A549 (cell line): Measurements from ENCODE around the gene KRTAP4-8.
A peak's percentile ranks its signal among the peaks of the same experiment; 100 is the strongest.

Source experiments
- BHLHE40 ChIP-seq: IDR thresholded peaks from 2 replicates; pipeline ENCODE4 v1.6.1; 2012; ENCODE audit warnings: low read depth, low read length, inconsistent platforms
- CEBPB ChIP-seq, 2 experiments: fragments of >200 bp in 1 of 2; sonication (Bioruptor Twin) in 1 of 2; formaldehyde crosslinking in 1 of 2; IDR thresholded peaks; 2 replicates each; pipeline ENCODE4 v1.6.1; 2012 to 2016
- EP300 ChIP-seq, 2 experiments: fragments of >200 bp; sonication (Bioruptor Twin); formaldehyde crosslinking; IDR thresholded peaks; 2 replicates in 1 of 2; 3 replicates in 1 of 2; pipeline ENCODE4 v1.6.1; 2016 to 2017
- FOSL2 ChIP-seq, 2 experiments: fragments of 450-650 bp in 1 of 2; fragments of >200 bp in 1 of 2; sonication (Bioruptor Twin) in 1 of 2; formaldehyde crosslinking; IDR thresholded peaks; 2 replicates each; pipeline versions ENCODE4 v1.5.0 to v1.6.1; 2016 to 2020; ENCODE audit warnings: mild to moderate bottlenecking in 1 of 2, moderate library complexity in 1 of 2
- JUN ChIP-seq, 2 experiments: fragments of >200 bp; sonication (Bioruptor Twin); formaldehyde crosslinking; IDR thresholded peaks; 2 replicates in 1 of 2; 3 replicates in 1 of 2; pipeline ENCODE4 v1.6.1; 2016 to 2017
- MAFK ChIP-seq: fragments of 450-650 bp; IDR thresholded peaks from 2 replicates; pipeline ENCODE4 v1.6.1; 2014; ENCODE audit not compliant: partially characterized antibody
- POLR2A ChIP-seq: IDR thresholded peaks from 2 replicates; pipeline ENCODE4 v1.6.1; 2012; ENCODE audit warnings: mild to moderate bottlenecking, low read length
- POLR2AphosphoS2 ChIP-seq: conservative IDR thresholded peaks from 2 replicates; pipeline ENCODE4 v1.6.1; 2012; ENCODE audit warnings: low read length, improper control_type of control experiment, inconsistent platforms
- RAD21 ChIP-seq, 2 experiments: fragments of >200 bp in 1 of 2; sonication (Bioruptor Twin) in 1 of 2; formaldehyde crosslinking in 1 of 2; IDR thresholded peaks in 1 of 2; conservative IDR thresholded peaks in 1 of 2; 2 replicates in 1 of 2; 3 replicates in 1 of 2; pipeline ENCODE4 v1.6.1; 2012 to 2018; ENCODE audit warnings: inconsistent platforms in 1 of 2
- RARB ChIP-seq: fragments of 250-450 bp; sonication (Bioruptor Pico); IDR thresholded peaks from 2 replicates; pipeline ENCODE4 v1.8.0; 2021; ENCODE audit warnings: mild to moderate bottlenecking, moderate library complexity
- RFX5 ChIP-seq: fragments of 450-650 bp; IDR thresholded peaks from 2 replicates; pipeline ENCODE4 v1.7.1; 2014; ENCODE audit warnings: antibody characterized with exemption, mild to moderate bottlenecking, moderate library complexity
- SMC3 ChIP-seq: fragments of >200 bp; sonication (Bioruptor Twin); formaldehyde crosslinking; IDR thresholded peaks from 3 replicates; pipeline ENCODE4 v1.6.1; 2018; ENCODE audit warnings: inconsistent platforms
- TF ChIP-seq, protein P1 (sequence below): fragments of >200 bp; sonication (Bioruptor Twin); formaldehyde crosslinking; IDR thresholded peaks from 3 replicates; pipeline ENCODE4 v1.5.1; 2016
- TF ChIP-seq, protein P2 (sequence below): IDR thresholded peaks from 2 replicates; pipeline ENCODE4 v1.6.1; 2012

DNA sequence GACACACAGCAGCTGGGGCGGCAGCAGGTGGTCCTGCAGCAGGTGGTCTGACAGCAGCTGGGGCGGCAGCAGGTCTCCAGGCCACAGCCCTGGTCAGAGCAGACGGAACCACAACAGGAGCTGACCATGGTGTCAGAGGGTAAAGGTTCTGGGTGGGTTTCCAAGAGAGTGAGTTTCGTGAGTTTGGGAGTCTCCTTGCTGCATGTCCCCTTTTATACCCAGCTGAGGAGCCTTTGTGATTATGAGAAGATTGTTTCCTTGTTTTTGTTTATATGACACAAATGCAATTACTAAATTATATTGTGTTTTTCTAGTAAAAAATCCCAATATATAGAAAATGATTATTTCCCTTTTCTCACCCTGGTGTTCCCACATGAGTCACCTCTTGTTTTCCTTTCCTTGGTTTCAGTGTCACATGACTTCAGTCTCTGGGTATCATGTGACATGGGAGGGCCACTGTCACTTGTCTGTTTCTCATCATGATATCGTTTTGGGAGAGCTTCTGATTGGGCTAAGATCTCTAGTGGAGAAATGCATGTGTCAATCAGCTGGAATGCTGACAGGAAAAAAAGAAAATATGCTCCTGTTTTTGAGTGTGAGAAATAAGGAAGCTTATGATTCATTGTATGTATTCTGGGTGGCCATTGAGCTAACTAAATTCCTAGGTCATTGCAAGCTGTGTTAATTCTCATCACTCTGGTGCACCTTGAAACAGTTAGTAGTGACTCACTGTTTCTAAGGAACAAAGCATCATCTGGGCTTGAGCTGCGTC is 42.6 kb upstream of the KRTAP4-8 start, which contains the start of gene KRTAP4-6:
- TF ChIP-seq, protein P1, sequence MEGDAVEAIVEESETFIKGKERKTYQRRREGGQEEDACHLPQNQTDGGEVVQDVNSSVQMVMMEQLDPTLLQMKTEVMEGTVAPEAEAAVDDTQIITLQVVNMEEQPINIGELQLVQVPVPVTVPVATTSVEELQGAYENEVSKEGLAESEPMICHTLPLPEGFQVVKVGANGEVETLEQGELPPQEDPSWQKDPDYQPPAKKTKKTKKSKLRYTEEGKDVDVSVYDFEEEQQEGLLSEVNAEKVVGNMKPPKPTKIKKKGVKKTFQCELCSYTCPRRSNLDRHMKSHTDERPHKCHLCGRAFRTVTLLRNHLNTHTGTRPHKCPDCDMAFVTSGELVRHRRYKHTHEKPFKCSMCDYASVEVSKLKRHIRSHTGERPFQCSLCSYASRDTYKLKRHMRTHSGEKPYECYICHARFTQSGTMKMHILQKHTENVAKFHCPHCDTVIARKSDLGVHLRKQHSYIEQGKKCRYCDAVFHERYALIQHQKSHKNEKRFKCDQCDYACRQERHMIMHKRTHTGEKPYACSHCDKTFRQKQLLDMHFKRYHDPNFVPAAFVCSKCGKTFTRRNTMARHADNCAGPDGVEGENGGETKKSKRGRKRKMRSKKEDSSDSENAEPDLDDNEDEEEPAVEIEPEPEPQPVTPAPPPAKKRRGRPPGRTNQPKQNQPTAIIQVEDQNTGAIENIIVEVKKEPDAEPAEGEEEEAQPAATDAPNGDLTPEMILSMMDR = no peak
- TF ChIP-seq MAFK = no peak
- TF ChIP-seq POLR2A = no peak
- no peak for TF ChIP-seq RARB
- no peak for TF ChIP-seq POLR2AphosphoS2
- TF ChIP-seq JUN (IDR thresholded peaks at IDR 0.05) = no peak
- TF ChIP-seq RFX5 = no peak
- TF ChIP-seq FOSL2 (IDR thresholded peaks at IDR 0.05) = no peak
- TF ChIP-seq FOSL2 (CRISPR knock-in tag; IDR thresholded peaks at IDR 0.05) = peak; percentile 39; the same call in 1 of the 2 replicates
- TF ChIP-seq BHLHE40 = no peak
- TF ChIP-seq, protein P2, sequence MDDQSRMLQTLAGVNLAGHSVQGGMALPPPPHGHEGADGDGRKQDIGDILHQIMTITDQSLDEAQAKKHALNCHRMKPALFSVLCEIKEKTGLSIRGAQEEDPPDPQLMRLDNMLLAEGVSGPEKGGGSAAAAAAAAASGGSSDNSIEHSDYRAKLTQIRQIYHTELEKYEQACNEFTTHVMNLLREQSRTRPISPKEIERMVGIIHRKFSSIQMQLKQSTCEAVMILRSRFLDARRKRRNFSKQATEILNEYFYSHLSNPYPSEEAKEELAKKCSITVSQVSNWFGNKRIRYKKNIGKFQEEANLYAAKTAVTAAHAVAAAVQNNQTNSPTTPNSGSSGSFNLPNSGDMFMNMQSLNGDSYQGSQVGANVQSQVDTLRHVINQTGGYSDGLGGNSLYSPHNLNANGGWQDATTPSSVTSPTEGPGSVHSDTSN = no peak
- no peak for TF ChIP-seq SMC3
- TF ChIP-seq CEBPB (IDR thresholded peaks at IDR 0.05) = no peak
- no peak for TF ChIP-seq RAD21 (conservative IDR thresholded peaks at IDR 0.05 in 1 of 2, IDR thresholded peaks at IDR 0.05 in 1 of 2)
- no peak for TF ChIP-seq EP300 (IDR thresholded peaks at IDR 0.05)
